HepG2 (cell line): Measurements from ENCODE around the gene ARMC2. TPM values are rescaled to one million over a fixed set of nuclear protein-coding genes. Genes with fewer than 3 reads are reported as not detected.

Experiments
- KAT8 ChIP-seq: IDR thresholded peaks from 2 replicates; pipeline ENCODE4 v1.6.1; 2016; ENCODE audit warnings: missing genetic modification reagents, missing compliant biosample characterization
- KLF12 ChIP-seq: sonication (generic); formaldehyde crosslinking; IDR thresholded peaks from 2 replicates; pipeline ENCODE4 v1.4.0; 2020; ENCODE audit warnings: missing genetic modification reagents, borderline replicate concordance
- TMF1 ChIP-seq: sonication (generic); formaldehyde crosslinking; IDR thresholded peaks from 2 replicates; pipeline ENCODE4 v1.8.1; 2022; ENCODE audit warnings: low read depth, missing genetic modification reagents
- ZBTB40 ChIP-seq, 2 experiments: fragments of 450-650 bp in 1 of 2; sonication (generic) in 1 of 2; formaldehyde crosslinking in 1 of 2; IDR thresholded peaks; 2 replicates each; pipeline versions ENCODE4 v1.6.1 to v1.8.0; 2016 to 2022; ENCODE audit warnings: antibody characterized with exemption in 1 of 2, mild to moderate bottlenecking in 1 of 2, missing genetic modification reagents in 1 of 2
- polyA plus RNA-seq, 8 experiments: library from polyadenylated mRNA; depleted of rRNA in 3 of 8; stranded (reverse) in 7 of 8; unstranded in 1 of 8; fragments of >200 nt; fragmentation: Illumina TruSeq in 4 of 8; extraction: Trizol in 4 of 8; gene quantifications; 2 replicates each; pipeline versions ENCODE4 v1.2.1 to v1.2.3, GENCODE V29; 2011 to 2016; ENCODE audit warnings: low read depth in 4 of 8, missing spikeins in 1 of 8, mixed read lengths in 1 of 8; ENCODE audit not compliant: insufficient read depth in 1 of 8
- total RNA-seq, 5 experiments: library from RNA; depleted of rRNA; stranded (reverse); fragments of >200 nt; fragmentation: Illumina TruSeq; extraction: Trizol; gene quantifications; 2 replicates each; pipeline ENCODE4 v1.2.3, GENCODE V29; 2016; ENCODE audit warnings: low read depth in 1 of 5

ARMC2 gene
- total and polyA plus RNA-seq, 2 of the 13 experiments (the other 11 are each of a cell fraction or from before 2014, with no cell fraction given): 1.4 to 3.2 TPM

- TF ChIP-seq ZBTB40 (IDR thresholded peaks at IDR 0.05) (no peak), ZBTB40 (CRISPR knock-in tag; IDR thresholded peaks at IDR 0.05) (no peak), TMF1 (CRISPR knock-in tag) (no peak), KLF12 (no peak), KAT8 (CRISPR knock-in tag) (no peak)
These were observed 126.0 kb downstream of the ARMC2 start (continued) for GRCh38 chr6:108974201-108974600.
